ENCODE results near the gene NUFIP2.
A peak's percentile ranks its signal among the peaks of the same experiment; 100 is the strongest.
"Not testable (repeated sequence)": the region's sequence is repeated elsewhere in the genome, so short reads cannot be mapped to it uniquely, and the experiment has no call there.

Gene NUFIP2

GRCh38 chr17:29238133-29238850 lies 55.7 kb downstream of the NUFIP2 start:
- no peak for DNase-seq

- DNase-seq: no peak
Measured at GRCh38 chr17:29237476-29238132, 56.3 kb downstream of the NUFIP2 start.

GRCh38 chr17:29235904-29236303 lies 58.0 kb downstream of the NUFIP2 start:
- DNase-seq: no peak

GRCh38 chr17:29234972-29235371 lies 59.0 kb downstream of the NUFIP2 start:
- DNase-seq: not testable (repeated sequence)

GRCh38 chr17:29233301-29233700 lies 60.6 kb downstream of the NUFIP2 start:
- no peak for DNase-seq

- DNase-seq: no peak
Measured at GRCh38 chr17:29225396-29225795, 68.6 kb downstream of the NUFIP2 start.

GRCh38 chr17:29221338-29221737 lies 72.6 kb downstream of the NUFIP2 start:
- not testable (repeated sequence) for DNase-seq

- peak; percentile 24 to 69 (median 48) for DNase-seq
Measured at GRCh38 chr17:29219378-29220047, 74.4 kb downstream of the NUFIP2 start.

- DNase-seq: no peak
Measured at GRCh38 chr17:29216856-29217255, 77.1 kb downstream of the NUFIP2 start.

- no peak for DNase-seq
Measured at GRCh38 chr17:29216181-29216580, 77.8 kb downstream of the NUFIP2 start.

GRCh38 chr17:29215717-29216116 lies 78.2 kb downstream of the NUFIP2 start:
- no peak for DNase-seq

- no peak for DNase-seq
Measured at GRCh38 chr17:29215174-29215573, 78.8 kb downstream of the NUFIP2 start.

- DNase-seq: no peak
Measured at GRCh38 chr17:29214215-29215146, 79.5 kb downstream of the NUFIP2 start.

GRCh38 chr17:29212681-29213121 lies 81.2 kb downstream of the NUFIP2 start:
- no peak for DNase-seq

GRCh38 chr17:29212094-29212631 lies 81.8 kb downstream of the NUFIP2 start:
- DNase-seq: no peak

- no peak for DNase-seq
Measured at GRCh38 chr17:29210879-29211278, 83.1 kb downstream of the NUFIP2 start.

GRCh38 chr17:29209073-29209472 lies 84.9 kb downstream of the NUFIP2 start:
- no peak for DNase-seq

GRCh38 chr17:29207975-29208374 lies 86.0 kb downstream of the NUFIP2 start:
- no peak for DNase-seq
